NCI-H1105 (cell line): ENCODE measurements around the gene INTS14.
"Not testable (repeated sequence)": the region's sequence is repeated elsewhere in the genome, so short reads cannot be mapped to it uniquely, and the experiment has no call there.

Experiments
- DNase-seq: peaks from one replicate; lab custom pipeline; 2025; lab: John Stamatoyannopoulos, UW

The INTS14 gene

GRCh38 chr15:65578904-65579728 lies 31.8 kb downstream of the INTS14 start:
- no peak for DNase-seq

GRCh38 chr15:65577129-65577996 lies 33.6 kb downstream of the INTS14 start:
- no peak for DNase-seq

- DNase-seq, result no peak
Observed at GRCh38 chr15:65576664-65577063, 34.3 kb downstream of the INTS14 start.

- no peak for DNase-seq
Observed at GRCh38 chr15:65571971-65572370, 39.0 kb downstream of the INTS14 start.

- DNase-seq, result no peak
Observed at GRCh38 chr15:65569728-65570127, 41.2 kb downstream of the INTS14 start.

GRCh38 chr15:65561934-65562333 lies 49.0 kb downstream of the INTS14 start:
- no peak for DNase-seq

- no peak for DNase-seq
Observed at GRCh38 chr15:65559941-65560340, 51.0 kb downstream of the INTS14 start.

- DNase-seq, result no peak
Observed at GRCh38 chr15:65558997-65559760, 51.8 kb downstream of the INTS14 start.

GRCh38 chr15:65558336-65558735 lies 52.6 kb downstream of the INTS14 start:
- DNase-seq, result no peak

GRCh38 chr15:65556622-65557021 lies 54.3 kb downstream of the INTS14 start:
- DNase-seq, result no peak

- DNase-seq, result peak; percentile 28
Observed at GRCh38 chr15:65553691-65554090, 57.2 kb downstream of the INTS14 start.

GRCh38 chr15:65552851-65553250 lies 58.1 kb downstream of the INTS14 start:
- not testable (repeated sequence) for DNase-seq

- no peak for DNase-seq
Observed at GRCh38 chr15:65551183-65551582, 59.7 kb downstream of the INTS14 start.

- DNase-seq, result no peak
Observed at GRCh38 chr15:65550681-65551098, 60.2 kb downstream of the INTS14 start.

GRCh38 chr15:65549288-65549687 lies 61.6 kb downstream of the INTS14 start:
- DNase-seq, result not testable (repeated sequence)

- no peak for DNase-seq
Observed at GRCh38 chr15:65547841-65548240, 63.1 kb downstream of the INTS14 start.

- DNase-seq, result no peak
Observed at GRCh38 chr15:65541231-65541820, 69.6 kb downstream of the INTS14 start.

GRCh38 chr15:65540314-65540713 lies 70.6 kb downstream of the INTS14 start:
- DNase-seq, result no peak

- DNase-seq, result no peak
Observed at GRCh38 chr15:65535192-65535591, 75.7 kb downstream of the INTS14 start.

GRCh38 chr15:65533057-65533756 lies 77.7 kb downstream of the INTS14 start:
- DNase-seq, result no peak

- DNase-seq, result no peak
Observed at GRCh38 chr15:65532738-65533051, 78.2 kb downstream of the INTS14 start.
